Renal cortex interstitium (tissue), 11 donors: ENCODE measurements around the gene RFX7. TPM values are rescaled to one million over a fixed set of nuclear protein-coding genes. Genes with fewer than 3 reads are reported as not detected.
"Not testable (repeated sequence)": the region's sequence is repeated elsewhere in the genome, so short reads cannot be mapped to it uniquely, and the experiment has no call there.

ENCODE experiments used
- DNase-seq, 11 donors: peaks; one replicate each; pipeline ENCODE4 v3.0.0-alpha.2; 2013; ENCODE audit warnings: low read depth in 9 of 11, low spot score in 4 of 11; ENCODE audit errors: extremely low read depth in 1 of 11
- polyA plus RNA-seq, 3 donors: library from polyadenylated mRNA; unstranded; fragments of 120-200 nt; gene quantifications; one replicate each; pipeline ENCODE4 v1.2.1, GENCODE V29; 2013; ENCODE audit not compliant: insufficient read length in 3 of 3

The RFX7 gene
- polyA plus RNA-seq, 3 donors = 22.5 to 24.8 (median 22.7) TPM

DNA sequence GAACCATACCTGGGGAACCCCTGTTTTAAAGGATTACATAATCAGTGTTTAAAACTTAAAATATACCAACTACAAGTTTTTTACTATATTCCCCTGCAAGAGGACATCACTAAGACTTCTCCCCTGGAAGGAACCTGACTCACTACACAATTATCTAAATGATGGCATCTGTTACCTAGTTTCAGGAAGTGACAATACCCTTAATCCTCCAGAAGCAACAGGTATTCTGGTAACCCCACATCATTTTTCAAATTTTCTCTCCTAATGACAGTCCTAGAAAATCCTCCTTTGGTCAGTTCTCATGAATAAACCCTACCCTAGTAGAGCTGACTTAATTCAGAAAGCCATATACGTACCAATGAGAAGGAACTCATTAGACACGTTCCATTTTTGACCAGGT lies 78.4 kb downstream of the RFX7 start:
- no peak for DNase-seq

DNA sequence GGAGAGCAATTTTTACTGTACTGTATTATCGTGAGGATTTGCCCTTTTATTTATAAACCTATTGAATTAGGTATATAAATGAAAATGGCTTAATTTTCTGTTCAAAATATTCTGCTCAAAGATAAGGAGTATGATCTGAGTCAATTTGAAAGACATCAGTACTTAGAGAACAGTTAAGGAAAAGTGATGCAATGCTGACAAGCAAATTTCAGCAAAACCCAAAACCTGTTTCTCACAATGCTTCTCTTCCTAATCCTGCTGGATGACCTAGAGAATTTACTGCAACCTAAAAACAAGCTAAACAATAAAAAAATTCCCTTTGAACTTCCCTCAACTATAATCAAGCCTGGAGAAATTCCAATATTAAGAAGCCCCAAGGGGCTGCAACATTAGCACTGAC lies 82.7 kb downstream of the RFX7 start:
- DNase-seq = no peak

DNA sequence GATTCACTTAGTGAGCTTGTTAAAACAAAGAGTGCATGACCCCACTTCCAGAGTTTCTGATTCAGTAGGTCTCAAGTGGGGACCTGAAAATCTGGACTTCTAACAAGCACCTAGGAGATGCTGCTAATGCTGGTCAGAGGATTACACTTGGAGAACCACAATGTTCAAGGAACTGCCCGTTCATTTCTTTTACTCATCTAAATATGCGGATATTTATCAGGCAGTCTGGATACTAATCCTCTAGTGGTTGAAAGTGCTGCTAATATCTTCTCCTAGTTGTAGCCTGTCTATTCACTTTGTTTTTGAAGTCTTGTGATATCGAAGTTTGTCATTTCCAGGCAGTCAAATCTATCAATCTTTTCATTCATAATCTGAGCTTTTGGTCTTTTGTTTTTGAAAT lies 86.8 kb downstream of the RFX7 start:
- no peak for DNase-seq

DNA sequence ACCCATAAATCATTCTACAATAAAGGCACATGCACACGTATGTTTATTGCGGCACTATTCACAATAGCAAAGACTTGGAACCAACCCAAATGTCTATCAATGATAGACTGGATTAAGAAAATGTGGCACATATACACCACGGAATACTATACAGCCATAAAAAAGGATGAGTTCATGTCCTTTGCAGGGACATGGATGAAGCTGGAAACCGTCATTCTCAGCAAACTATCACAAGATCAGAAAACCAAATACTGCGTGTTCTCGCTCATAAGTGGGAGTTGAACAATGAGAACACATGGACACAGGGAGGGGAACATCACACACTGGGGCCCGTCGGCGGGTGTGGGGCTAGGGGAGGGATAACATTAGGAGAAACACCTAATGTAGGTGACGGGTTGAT lies 88.4 kb downstream of the RFX7 start:
- not testable (repeated sequence) for DNase-seq

DNA sequence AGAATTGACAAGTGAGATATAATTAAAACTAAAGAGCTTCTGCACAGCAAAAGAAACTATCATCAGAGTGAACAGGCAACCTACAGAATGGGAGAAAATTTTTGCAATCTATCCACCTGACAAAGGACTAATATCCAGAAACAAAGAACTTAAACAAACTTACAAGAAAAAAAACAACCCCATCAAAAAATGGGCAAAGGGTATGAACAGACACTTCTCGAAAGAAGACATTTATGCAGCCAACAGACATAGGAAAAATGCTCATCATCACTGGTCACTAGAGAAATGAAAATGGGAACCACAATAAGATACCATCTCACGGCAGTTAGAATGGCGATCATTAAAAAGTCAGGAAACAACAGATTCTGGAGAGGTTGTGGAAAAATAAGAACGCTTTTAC lies 88.9 kb downstream of the RFX7 start:
- DNase-seq = not testable (repeated sequence)

DNA sequence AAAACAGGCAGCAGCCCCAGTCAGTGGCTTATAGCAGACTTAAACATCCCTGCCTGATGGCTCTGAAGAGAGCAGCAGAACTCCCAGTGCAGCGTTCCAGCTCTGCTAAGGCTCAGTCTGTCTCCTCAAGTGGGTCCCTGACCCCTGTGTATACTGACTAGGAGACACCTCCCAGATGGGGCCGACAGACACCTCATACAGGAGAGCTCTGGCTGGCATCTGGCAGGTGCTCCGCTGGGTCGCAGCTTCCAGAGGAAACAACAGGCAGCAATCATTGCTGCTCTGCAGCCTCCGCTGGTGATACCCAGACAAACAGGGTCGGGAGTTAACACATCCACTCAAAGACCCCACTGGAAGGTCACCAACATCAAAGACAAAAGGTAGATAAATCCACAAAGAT lies 93.5 kb downstream of the RFX7 start:
- DNase-seq = no peak

DNA sequence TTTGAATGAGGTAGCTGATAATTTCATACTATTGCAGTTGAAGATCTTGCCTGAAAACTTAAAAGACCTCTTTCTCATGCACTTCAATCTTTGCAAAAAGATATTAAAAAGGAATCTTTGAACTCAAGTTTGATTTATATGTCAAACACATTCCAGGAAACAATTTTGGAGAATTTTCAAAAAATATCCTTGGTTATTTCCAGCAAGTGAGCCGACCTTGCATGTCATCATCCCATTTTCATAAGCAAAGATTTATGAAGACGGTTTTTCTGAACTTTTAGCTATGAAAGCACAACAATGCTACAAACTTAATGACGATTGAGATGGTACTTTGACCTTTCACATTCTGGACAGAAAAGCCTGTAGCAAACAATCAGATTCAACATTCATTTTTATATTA lies 95.6 kb downstream of the RFX7 start:
- peak in 1 of 11 donors; percentile 7 for DNase-seq

DNA sequence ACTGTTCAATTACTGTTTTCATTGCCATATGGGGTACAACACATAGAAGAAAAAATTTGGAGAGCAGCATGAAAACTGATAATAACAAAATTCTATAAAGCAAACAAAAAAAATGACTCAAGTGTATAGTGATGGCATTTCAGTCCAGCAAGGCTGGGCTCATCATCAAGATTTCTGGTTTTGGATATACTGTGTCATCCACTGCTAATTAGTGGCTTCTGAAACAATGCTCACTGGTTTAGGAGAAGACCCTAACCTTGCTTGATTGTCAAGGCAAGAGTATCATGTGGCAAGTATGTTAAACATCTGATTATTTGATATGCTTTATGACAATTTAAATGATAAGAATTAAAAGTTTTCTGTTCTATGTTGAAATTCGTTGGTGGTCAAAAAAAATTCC lies 96.9 kb downstream of the RFX7 start:
- no peak for DNase-seq

DNA sequence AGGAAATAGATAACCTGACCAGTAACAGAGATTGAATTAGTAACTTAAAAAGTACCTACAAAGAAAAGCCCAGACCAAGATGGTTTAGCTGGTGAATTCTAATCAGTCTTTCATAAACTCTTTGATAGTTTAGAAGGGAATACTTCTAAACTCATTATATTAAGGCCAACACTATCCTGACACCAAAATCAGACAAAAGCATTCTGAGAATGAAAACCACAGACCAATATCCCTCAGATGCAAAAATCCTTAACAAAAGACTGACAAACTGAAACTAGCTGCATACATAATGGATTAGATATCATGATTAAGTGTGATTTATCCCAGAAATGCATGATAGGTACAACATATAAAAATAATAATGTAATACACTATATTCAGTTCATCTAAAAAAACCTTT lies 115.6 kb downstream of the RFX7 start:
- DNase-seq = no peak

DNA sequence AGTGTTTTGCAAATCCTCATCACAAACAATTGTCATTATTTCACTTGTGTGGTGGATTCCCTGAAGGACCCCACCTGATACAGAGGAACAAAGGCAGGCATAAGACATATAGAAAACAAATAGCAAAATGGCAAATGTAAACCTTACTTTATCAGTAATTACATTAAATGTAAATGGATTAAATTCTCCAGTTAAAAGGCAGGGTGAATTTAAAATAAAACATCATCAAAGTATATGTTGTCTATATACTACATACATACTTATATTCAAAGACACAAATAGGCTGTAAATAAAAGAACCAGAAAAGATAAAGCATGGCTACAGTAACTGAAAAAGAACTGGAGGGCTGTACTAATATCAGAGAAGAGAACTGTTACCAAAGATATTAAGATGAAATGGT lies 117.3 kb downstream of the RFX7 start:
- DNase-seq = no peak

DNA sequence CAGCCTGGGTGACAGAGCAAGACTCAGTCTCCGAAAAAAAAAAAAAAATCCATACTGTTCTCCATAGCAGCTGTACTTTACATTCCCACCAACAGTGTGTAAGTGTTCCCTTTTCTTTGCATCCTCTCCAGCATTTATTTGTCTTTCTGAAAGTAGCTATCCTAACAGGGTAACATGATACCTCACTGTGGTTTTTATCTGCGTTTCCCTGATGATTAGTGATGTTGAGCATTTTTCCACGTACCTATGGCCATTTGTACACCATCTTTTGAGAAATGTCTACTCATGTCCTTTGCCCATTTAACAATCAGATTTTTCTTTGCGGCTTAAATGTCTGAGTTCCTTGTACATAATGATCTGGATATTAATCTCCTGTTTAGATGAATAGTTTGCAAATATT lies 119.3 kb downstream of the RFX7 start:
- no peak for DNase-seq

DNA sequence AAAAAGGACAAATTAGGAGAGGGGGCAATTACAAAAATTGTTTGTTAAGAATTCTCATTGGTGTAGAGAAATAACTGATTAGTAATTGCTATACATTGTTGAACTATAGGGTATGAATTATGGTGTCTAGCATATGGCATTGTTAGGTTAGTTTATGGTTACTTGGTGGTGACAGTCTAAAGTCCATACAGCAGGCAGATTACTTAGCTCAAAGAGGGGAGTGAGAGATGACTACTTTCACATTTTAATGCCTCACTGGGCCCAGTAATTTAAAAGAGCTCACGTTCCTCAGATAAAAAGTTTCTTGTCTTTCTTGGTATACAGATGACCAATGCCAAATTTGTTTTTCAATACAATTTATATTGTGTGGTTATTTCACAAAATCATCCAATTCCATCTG lies 137.8 kb downstream of the RFX7 start:
- DNase-seq = no peak

DNA sequence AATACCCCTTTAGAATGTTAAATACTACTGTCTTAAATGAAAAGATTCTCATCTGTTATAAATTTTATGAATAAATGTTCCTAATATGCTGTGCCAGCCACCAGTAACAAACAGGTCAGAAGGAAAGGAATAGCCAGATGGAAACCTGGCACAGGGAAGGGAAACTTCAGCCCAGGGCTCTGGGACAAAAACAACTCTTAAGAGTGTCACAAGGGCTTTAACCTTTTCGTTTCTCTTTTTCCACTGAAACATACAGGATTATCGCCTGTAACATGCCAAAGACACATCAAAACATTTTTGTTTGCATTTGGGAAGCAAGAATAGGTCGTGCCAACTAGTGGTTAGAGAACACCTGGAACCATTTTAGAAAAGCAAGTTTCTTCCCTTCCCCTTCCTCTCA lies 141.2 kb downstream of the RFX7 start:
- DNase-seq = no peak

DNA sequence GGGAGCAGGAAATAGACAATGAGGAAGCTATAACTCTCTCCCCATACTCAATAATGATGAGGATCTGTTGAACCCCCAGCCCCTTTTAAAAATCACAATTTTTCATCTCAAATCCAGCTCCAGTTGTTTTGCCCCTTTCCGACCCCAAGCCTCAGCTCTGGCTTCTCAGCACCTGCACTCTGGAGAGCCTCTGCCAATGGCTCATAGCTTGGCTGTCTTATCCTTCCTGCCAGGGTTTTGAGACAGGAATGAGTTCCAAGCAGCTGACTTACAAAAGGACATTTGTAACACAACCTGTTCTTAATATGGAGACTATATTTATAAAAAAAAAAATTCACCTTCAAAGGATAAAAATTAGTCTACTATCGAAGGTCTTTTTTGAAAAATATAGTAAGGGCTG lies 144.4 kb downstream of the RFX7 start:
- no peak for DNase-seq

DNA sequence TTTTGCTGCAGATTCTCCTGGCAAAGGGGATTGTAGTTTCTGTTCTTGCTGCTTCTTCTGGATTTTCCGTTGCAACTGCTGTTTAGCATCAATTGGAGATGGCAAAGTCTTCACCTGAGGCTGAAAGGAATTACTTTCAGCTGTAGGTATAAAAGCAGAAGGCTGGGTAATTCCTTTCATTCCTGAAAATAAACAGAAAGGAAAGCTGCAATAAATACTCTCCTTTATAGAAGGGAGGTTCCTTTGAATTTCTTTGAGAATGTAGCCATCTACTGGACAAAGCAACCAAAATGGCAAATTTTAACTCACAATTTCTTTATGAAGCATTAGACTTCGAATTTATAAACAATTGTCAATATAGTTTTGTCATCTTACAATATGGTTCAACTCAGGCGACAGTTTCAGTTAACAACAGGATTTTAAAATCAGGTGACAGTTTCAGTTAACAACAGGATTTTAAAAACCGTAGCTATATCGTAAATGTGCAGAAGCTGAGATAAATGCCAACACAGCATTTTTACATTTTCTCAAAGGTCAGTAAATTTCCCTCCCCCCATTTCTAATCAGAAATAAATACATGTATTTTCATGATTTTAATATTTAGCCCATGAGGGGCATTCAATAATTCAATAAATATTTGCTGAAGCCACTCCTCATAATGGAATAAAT lies 145.3 kb downstream of the RFX7 start:
- DNase-seq = no peak

DNA sequence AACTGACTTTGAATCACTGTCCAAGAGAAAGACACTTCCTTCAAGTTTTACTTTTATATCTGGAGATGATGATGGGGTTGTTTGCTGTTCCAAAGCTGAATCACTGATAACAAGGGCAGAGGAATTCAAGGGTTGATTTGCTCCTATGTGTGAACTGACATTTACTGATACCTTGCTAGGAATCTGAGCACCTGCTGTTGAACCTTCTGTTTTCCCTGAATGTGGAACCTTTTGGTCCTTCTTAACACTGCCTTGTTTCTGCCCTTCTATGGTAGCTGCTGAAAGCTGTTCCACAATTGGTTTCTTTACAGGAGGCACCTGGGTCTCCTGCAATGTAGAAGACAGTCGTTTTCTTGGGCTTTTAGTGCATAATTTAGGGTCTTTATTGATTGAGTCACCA lies 148.3 kb downstream of the RFX7 start:
- no peak for DNase-seq

DNA sequence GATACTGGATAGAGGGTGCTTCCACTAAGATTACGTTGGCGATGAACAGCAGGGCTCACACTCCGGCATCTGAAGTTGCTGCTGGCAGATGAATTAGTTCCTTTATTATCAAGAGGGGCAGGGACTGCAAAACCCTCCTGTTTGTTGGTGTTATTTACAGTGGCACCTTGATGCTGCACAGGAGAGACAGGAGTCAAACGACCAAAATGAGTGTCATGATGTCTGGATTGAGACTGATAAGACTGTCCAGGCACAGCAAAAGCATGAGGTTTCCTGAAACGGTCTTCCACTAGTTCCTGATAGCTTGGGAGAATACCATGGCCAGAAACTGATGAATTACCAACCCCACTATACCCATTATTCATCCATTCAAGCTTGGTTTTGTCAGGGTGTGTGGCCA lies 149.5 kb downstream of the RFX7 start:
- no peak for DNase-seq

DNA sequence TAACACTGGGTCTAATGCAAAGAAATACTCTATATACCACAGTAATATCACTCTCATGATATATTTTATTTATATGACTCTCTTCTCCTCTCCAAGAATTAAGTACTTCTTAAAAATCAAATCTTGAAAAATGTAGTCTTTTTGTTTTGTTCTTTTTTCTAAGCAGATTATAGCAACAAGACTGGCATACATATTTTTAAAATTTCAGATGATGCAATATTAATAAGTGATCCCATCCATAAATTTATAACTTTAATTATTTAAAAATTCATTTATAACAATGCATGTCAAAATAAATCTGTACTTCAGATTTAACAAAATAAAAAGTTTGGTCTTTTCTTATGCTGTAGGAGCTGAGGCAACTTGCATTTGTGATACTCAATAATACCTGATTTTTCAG lies 155.3 kb downstream of the RFX7 start:
- no peak for DNase-seq

DNA sequence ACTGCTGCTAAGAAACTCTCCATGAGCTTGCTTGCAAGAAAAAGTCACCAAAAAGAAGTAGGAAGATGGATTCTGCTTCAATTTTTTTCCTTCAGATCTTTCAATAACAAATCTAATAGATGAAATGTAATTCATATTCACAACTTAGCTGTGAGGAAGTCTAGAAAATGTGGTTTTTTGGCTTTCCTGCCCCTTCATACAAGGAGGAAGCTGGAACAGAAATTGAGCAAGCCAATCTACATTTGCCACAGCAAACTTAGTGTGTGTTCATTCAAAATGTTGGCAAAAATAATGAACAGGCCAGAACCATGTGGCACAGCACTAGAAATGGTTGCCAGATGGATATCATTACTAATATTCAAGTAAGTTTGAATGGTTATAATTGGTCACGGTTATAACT lies 157.1 kb downstream of the RFX7 start:
- DNase-seq = no peak

DNA sequence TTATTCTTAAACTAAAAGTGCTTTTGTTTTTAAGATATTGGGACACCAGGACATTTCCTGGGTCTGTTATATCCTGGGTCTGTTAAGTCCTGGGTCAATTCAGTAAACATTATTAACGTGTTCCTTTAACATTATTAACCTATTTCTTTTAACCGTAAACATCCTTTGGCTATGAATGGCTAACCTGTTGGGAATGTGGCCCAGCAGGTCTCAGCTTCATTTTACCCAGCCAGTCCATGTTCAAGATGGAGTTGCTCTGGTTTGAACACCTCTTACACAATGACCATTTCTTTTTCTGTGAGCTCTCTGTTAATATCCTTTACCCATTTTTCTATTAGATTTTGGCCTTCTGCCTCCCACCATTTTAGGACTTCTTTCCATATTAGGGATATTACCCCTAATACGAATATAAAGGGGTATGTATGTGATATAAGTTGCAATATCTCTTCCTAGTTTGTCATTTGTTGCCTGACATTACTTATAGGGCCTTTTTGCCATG lies 161.4 kb downstream of the RFX7 start:
- no peak for DNase-seq

DNA sequence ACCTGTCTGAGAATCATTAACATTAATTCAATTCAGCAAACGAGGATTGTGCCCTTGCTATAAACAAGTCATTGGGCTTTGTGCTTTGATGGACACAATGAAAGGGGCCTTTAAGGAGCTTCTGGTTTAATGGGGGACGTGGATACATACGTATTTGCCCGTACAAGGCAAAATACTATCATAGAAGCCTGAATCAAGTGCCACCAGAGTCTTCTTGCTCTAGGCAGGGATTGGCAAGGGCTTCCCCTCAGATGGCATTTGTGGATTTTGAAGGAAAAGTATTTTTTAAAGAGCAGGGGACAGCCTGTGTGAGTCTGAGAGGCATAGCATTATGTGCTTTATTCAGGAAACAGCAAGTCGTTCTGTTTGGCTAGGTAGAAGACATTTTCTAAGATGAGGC lies 166.6 kb downstream of the RFX7 start:
- no peak for DNase-seq

DNA sequence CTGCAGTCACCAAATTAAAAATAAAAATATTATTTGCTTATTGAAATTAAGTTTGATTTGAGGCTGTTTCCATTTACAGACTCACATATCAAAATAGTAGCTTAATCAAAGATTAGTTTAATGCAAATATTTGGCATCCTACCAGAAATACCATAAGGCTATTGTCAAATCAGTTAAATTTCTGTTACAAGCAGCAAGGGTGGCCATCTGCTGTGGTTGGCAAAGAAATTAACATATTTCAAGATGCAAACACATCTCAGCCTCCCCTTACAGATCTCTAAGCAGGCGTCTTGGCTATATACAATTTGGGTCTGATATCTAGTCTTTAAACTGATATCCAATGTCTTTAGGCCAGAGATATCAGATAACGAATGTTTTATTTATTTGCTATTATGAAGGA lies 167.0 kb downstream of the RFX7 start:
- DNase-seq = no peak
